ENCODE results near the gene ADGRB3. TPM values are rescaled to one million over a fixed set of nuclear protein-coding genes. Genes with fewer than 3 reads are reported as not detected.
"Not testable (repeated sequence)": the region's sequence is repeated elsewhere in the genome, so short reads cannot be mapped to it uniquely, and the experiment has no call there.

Gene ADGRB3
- total RNA-seq, 1 donor from 2014 or later, result not detected

GRCh38 chr6:69185276-69185675 is 550.2 kb downstream of the ADGRB3 start:
- no peak for DNase-seq (ENCODE audit: extremely low read depth, low read depth, low spot score)

GRCh38 chr6:69202768-69203167 is 567.7 kb downstream of the ADGRB3 start:
- DNase-seq (ENCODE audit: extremely low read depth, low read depth, low spot score), result no peak

GRCh38 chr6:69216127-69216526 is 581.0 kb downstream of the ADGRB3 start:
- no peak for DNase-seq (ENCODE audit: extremely low read depth, low read depth, low spot score)

GRCh38 chr6:69217343-69217742 is 582.3 kb downstream of the ADGRB3 start:
- no peak for DNase-seq (ENCODE audit: extremely low read depth, low read depth, low spot score)

GRCh38 chr6:69220375-69220774 is 585.3 kb downstream of the ADGRB3 start:
- no peak for DNase-seq (ENCODE audit: extremely low read depth, low read depth, low spot score)

- DNase-seq (ENCODE audit: extremely low read depth, low read depth, low spot score), result no peak
Observed at GRCh38 chr6:69232008-69232407, 596.9 kb downstream of the ADGRB3 start.

GRCh38 chr6:69232496-69232895 is 597.4 kb downstream of the ADGRB3 start:
- DNase-seq (ENCODE audit: extremely low read depth, low read depth, low spot score), result no peak

- peak; percentile 4 for DNase-seq (ENCODE audit: extremely low read depth, low read depth, low spot score)
Observed at GRCh38 chr6:69232911-69233448, 597.9 kb downstream of the ADGRB3 start.

- no peak for DNase-seq (ENCODE audit: extremely low read depth, low read depth, low spot score)
Observed at GRCh38 chr6:69238067-69238466, 603.0 kb downstream of the ADGRB3 start.

GRCh38 chr6:69246983-69247382 is 611.9 kb downstream of the ADGRB3 start:
- no peak for DNase-seq (ENCODE audit: extremely low read depth, low read depth, low spot score)

- DNase-seq (ENCODE audit: extremely low read depth, low read depth, low spot score), result no peak
Observed at GRCh38 chr6:69261010-69261409, 625.9 kb downstream of the ADGRB3 start.

- no peak for DNase-seq (ENCODE audit: extremely low read depth, low read depth, low spot score)
Observed at GRCh38 chr6:69263297-69263696, 628.2 kb downstream of the ADGRB3 start.

- no peak for DNase-seq (ENCODE audit: extremely low read depth, low read depth, low spot score)
Observed at GRCh38 chr6:69265090-69265489, 630.0 kb downstream of the ADGRB3 start.

- no peak for DNase-seq (ENCODE audit: extremely low read depth, low read depth, low spot score)
Observed at GRCh38 chr6:69265706-69266105, 630.6 kb downstream of the ADGRB3 start.

GRCh38 chr6:69276204-69276603 is 641.1 kb downstream of the ADGRB3 start:
- DNase-seq (ENCODE audit: extremely low read depth, low read depth, low spot score), result no peak

- no peak for DNase-seq (ENCODE audit: extremely low read depth, low read depth, low spot score)
Observed at GRCh38 chr6:69279805-69280204, 644.7 kb downstream of the ADGRB3 start.

GRCh38 chr6:69280858-69281257 is 645.8 kb downstream of the ADGRB3 start:
- no peak for DNase-seq (ENCODE audit: extremely low read depth, low read depth, low spot score)

GRCh38 chr6:69284176-69284730 is 649.2 kb downstream of the ADGRB3 start:
- DNase-seq (ENCODE audit: extremely low read depth, low read depth, low spot score), result no peak

GRCh38 chr6:69285054-69285453 is 650.0 kb downstream of the ADGRB3 start:
- no peak for DNase-seq (ENCODE audit: extremely low read depth, low read depth, low spot score)

GRCh38 chr6:69286331-69286730 is 651.2 kb downstream of the ADGRB3 start:
- DNase-seq (ENCODE audit: extremely low read depth, low read depth, low spot score), result no peak

GRCh38 chr6:69288198-69288597 is 653.1 kb downstream of the ADGRB3 start:
- not testable (repeated sequence) for DNase-seq (ENCODE audit: extremely low read depth, low read depth, low spot score)

- DNase-seq (ENCODE audit: extremely low read depth, low read depth, low spot score), result no peak
Observed at GRCh38 chr6:69289689-69290495, 654.8 kb downstream of the ADGRB3 start.
